ENCODE results near the gene GCNT2.
"Not testable (repeated sequence)": the region's sequence is repeated elsewhere in the genome, so short reads cannot be mapped to it uniquely, and the experiment has no call there.

The GCNT2 gene

DNA sequence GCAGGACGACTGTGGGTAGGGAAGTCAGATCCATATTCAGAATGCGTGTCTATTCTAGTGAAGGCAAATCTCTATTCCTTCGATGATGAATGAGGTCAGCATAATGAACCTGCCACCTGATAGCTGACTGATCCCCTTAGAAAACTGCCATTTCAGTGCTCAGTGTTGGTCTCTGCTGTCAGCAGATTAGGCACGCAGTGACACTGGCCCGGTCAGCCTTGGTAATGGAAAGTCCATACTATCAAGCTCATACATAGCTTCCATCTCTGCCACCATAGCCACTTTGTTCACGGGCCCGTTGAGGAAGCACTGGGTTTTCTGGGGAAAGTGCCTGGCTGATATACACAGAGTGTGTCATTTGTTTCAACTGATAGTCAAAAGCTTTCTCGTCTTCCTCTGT lies 119.3 kb downstream of the GCNT2 start:
- Mint-ChIP-seq H3K27ac (no peak overlapping the region), H3K36me3 (no peaks in the 10 kb centered on the region), H3K4me3 (no peak overlapping the region), H3K4me1 (peaks cover 10% of the 10 kb centered on the region), H3K9me3 (no peaks in the 10 kb centered on the region), H3K27me3 (peaks cover 21% of the 10 kb centered on the region)
- no peak for DNase-seq
- CTCF ChIA-PET: no interaction called here

GRCh38 chr6:10641528-10641927 lies 120.4 kb downstream of the GCNT2 start:
- Mint-ChIP-seq H3K4me3 (no peak overlapping the region), H3K4me1 (peaks cover 10% of the 10 kb centered on the region), H3K27me3 (peaks cover 21% of the 10 kb centered on the region), H3K27ac (no peak overlapping the region), H3K36me3 (no peaks in the 10 kb centered on the region), H3K9me3 (no peaks in the 10 kb centered on the region)
- CTCF ChIA-PET: no interaction called here
- no peak for DNase-seq

- CTCF ChIA-PET: interaction anchor here (1.1 kb wide), 1 partner anchor 24 kb away, joined by 4 read pairs; no protein-coding TSS in a partner anchor
- no peak overlapping the region for H3K27ac Mint-ChIP-seq
Measured at GRCh38 chr6:10643201-10643651, 122.1 kb downstream of the GCNT2 start.

DNA sequence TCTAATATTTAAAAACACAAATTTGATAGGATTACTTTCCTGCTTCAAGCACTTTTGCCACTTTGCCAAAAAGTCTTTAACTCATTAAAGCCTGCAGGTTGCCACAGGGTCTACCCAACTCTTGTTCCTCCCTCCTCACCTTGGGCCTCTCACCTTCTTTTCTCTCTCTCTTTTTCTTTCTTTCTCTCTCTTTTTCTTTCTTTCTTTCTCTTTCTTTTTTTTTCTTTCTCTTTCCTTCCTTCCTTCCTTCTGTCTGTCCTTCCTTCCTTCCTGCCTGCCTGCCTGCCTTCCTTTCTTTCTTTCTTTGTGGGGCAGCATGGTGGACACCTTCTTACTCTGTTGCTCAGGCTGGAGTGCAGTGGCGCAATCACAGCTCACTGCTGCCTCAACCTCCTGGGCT lies 123.1 kb downstream of the GCNT2 start:
- Mint-ChIP-seq H3K4me1 (peaks cover 10% of the 10 kb centered on the region), H3K36me3 (no peaks in the 10 kb centered on the region), H3K9me3 (no peaks in the 10 kb centered on the region), H3K27me3 (peaks cover 21% of the 10 kb centered on the region), H3K27ac (no peak overlapping the region), H3K4me3 (no peak overlapping the region)
- DNase-seq: no peak
- CTCF ChIA-PET: interaction anchor here (1.1 to 1.4 kb wide), 2 partner anchors 25 to 133 kb away, joined by 4 read pairs; no protein-coding TSS in a partner anchor

More at GRCh38 chr6:10643201-10643651, 122.1 kb downstream of the GCNT2 start:
- Mint-ChIP-seq H3K36me3 (no peaks in the 10 kb centered on the region), H3K27me3 (peaks cover 21% of the 10 kb centered on the region), H3K4me1 (peaks cover 10% of the 10 kb centered on the region), H3K9me3 (no peaks in the 10 kb centered on the region), H3K4me3 (no peak overlapping the region)
- no peak for DNase-seq

DNA sequence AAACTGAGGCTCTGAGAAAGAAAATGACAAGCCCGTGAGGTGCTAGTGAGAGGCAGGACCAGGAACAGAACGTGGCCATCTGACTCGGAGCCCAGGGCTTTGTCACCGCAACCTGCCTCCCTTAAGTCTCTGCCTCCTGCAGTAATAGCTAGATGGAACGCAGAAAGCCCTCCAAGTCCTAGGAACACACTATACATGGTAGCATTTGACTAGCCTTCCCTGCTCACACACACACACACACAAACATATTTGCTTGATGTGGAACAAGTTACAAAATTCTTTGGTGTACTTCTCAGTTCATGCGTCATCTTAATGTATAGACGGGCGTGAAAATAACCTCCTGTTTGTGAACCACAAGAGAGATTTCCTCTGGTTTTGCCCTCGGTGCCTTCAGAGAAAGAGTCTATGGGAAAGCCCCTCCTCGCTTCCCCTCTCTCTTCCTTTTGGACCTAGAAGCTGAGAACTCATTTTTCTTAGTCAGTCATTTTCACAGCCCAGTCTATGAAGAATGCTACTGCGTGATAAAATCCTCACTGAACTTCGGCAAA lies 134.4 kb downstream of the GCNT2 start:
- H3K27me3 Mint-ChIP-seq: peaks cover 40% of the 10 kb centered on the region
- H3K27ac Mint-ChIP-seq: peak overlapping the region; percentile 58
- H3K9me3 Mint-ChIP-seq: no peaks in the 10 kb centered on the region
- peak overlapping the region; percentile 6 for H3K4me3 Mint-ChIP-seq
- H3K4me1 Mint-ChIP-seq: peaks cover 21% of the 10 kb centered on the region
- H3K36me3 Mint-ChIP-seq: no peaks in the 10 kb centered on the region
- peak; percentile 42 for DNase-seq
- CTCF ChIA-PET: no interaction called here

DNA sequence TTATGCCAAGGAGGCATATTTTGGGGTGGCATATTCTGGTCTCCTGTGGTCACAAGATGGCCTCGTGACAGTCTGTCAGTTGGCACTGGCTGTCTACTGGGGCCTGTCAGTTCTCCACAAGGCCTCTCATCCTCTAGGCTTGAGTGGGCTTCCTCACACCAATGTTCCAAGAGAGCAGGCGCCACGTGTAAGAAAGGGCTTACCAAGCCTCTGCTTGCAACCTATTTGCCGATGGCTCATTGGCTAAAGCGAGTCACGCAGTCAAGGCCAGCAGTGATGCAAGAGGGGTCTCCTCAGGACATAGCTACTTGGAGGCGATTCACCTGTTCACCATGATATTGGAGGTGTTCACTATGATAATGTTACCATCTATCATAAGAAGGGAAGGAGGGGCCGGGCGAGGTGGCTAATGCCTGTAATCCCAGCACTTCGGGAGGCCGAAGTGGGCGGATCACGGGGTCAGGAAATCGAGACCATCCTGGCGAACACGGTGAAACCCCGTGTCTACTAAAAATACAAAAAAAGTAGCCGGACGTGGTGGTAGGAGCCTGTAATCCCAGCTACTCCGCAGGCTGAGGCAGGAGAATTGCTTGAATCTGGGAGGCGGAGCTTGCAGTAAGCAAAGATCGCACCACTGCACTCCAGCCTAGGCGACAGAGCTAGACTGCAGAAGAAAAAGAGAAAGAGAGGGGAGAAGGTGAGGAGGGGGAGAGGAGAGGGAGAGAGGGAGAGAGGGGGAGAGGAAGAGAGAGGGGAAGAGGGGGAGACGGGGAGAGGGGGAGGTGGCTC lies 138.0 kb downstream of the GCNT2 start:
- H3K9me3 Mint-ChIP-seq: no peaks in the 10 kb centered on the region
- peak overlapping the region; percentile 64 for H3K4me3 Mint-ChIP-seq
- H3K27me3 Mint-ChIP-seq: peaks cover 30% of the 10 kb centered on the region
- peaks cover 21% of the 10 kb centered on the region for H3K4me1 Mint-ChIP-seq
- H3K36me3 Mint-ChIP-seq: no peaks in the 10 kb centered on the region
- no peak for DNase-seq
- CTCF ChIA-PET: no interaction called here
- H3K27ac Mint-ChIP-seq: peak overlapping the region; percentile 49

GRCh38 chr6:10659699-10660348 lies 138.7 kb downstream of the GCNT2 start:
- Mint-ChIP-seq H3K4me3 (peak overlapping the region; percentile 64), H3K27ac (peak overlapping the region; percentile 58), H3K27me3 (peaks cover 27% of the 10 kb centered on the region), H3K4me1 (peaks cover 21% of the 10 kb centered on the region), H3K9me3 (no peaks in the 10 kb centered on the region), H3K36me3 (no peaks in the 10 kb centered on the region)
- peak; percentile 31 for DNase-seq
- CTCF ChIA-PET: no interaction called here

- CTCF ChIA-PET, H3K36me3 Mint-ChIP-seq, DNase-seq, H3K9me3 Mint-ChIP-seq: not testable (repeated sequence)
- H3K27ac Mint-ChIP-seq: peak overlapping the region; percentile 58
- H3K4me1 Mint-ChIP-seq: peaks cover 13% of the 10 kb centered on the region
- H3K27me3 Mint-ChIP-seq: peaks cover 19% of the 10 kb centered on the region
- H3K4me3 Mint-ChIP-seq: peak overlapping the region; percentile 46
Measured at GRCh38 chr6:10660431-10661191, 139.5 kb downstream of the GCNT2 start.

DNA sequence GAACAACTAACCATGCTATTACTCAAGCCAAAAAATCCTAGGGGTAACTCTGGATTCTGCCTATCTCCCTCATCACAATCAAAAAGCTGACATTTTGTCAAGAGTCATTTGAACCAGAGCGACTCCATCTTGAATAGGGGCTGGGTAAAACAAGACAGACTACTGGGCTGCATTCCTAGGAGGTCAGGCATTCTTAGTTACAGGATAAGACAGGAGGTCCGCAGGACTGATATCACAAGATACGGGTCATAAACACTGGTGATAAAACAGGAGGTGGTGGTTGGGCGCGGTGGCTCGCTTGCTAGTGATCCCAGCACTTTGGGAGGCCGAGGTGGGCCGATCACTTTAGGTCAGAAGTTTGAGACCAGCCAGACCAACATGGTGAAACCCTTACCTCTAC lies 141.1 kb downstream of the GCNT2 start:
- Mint-ChIP-seq H3K27me3 (peaks cover 20% of the 10 kb centered on the region), H3K9me3 (no peaks in the 10 kb centered on the region), H3K4me1 (no peaks in the 10 kb centered on the region), H3K27ac (no peak overlapping the region), H3K4me3 (no peak overlapping the region), H3K36me3 (no peaks in the 10 kb centered on the region)
- DNase-seq: no peak
- CTCF ChIA-PET: no interaction called here

- no peaks in the 10 kb centered on the region for H3K36me3 Mint-ChIP-seq
- H3K9me3 Mint-ChIP-seq: no peaks in the 10 kb centered on the region
- DNase-seq: no peak
- CTCF ChIA-PET: no interaction called here
- no peak overlapping the region for H3K4me3 Mint-ChIP-seq
- H3K27me3 Mint-ChIP-seq: peaks cover 22% of the 10 kb centered on the region
- H3K27ac Mint-ChIP-seq: no peak overlapping the region
- no peaks in the 10 kb centered on the region for H3K4me1 Mint-ChIP-seq
Measured at GRCh38 chr6:10662742-10663141, 141.6 kb downstream of the GCNT2 start.

- H3K9me3 Mint-ChIP-seq, H3K27ac Mint-ChIP-seq, CTCF ChIA-PET, H3K4me3 Mint-ChIP-seq, H3K4me1 Mint-ChIP-seq, DNase-seq, H3K36me3 Mint-ChIP-seq: not testable (repeated sequence)
- peaks cover 26% of the 10 kb centered on the region for H3K27me3 Mint-ChIP-seq
Measured at GRCh38 chr6:10665595-10665994, 144.4 kb downstream of the GCNT2 start.

DNA sequence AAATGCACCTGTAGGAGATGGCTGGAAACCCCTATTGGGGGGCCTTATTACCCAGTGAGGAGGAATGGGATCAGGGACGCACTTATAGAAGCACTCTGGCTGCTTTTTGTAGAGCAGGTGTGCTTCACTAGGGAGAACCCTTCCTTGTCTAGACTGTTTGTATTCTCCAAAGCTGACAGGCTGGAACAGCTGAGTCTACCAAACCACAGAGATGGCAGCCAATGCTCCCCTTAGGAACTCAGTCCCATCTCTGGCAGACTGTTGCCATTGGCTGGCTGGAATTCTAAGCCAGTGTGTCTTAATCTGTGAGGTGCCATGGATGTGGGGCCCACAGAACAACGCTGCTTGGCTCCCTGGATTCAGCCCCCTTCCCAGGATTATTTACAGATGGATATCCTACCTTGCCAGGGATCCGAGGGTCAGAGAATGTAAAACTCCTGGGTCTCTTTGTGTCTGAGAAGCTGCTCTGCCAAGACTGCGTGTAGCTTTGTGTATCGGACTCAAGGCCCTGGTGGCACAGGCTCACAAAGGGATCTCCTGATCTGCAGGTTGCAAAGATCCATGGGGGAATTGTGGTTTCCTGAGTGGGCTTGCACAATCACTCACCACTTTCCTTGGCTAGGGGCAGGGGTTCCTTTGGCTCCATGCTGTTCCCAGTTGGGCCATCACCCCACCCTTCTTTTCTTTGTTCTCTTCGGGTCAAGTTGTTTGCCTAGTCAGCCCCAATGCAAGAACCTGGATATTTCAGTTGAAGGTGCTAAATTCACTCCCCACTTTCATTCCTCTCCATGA lies 147.2 kb downstream of the GCNT2 start:
- Mint-ChIP-seq H3K27me3 (peaks cover 26% of the 10 kb centered on the region), H3K36me3 (no peaks in the 10 kb centered on the region), H3K9me3 (no peaks in the 10 kb centered on the region), H3K4me1 (no peaks in the 10 kb centered on the region), H3K4me3 (no peak overlapping the region), H3K27ac (no peak overlapping the region)
- DNase-seq: no peak
- CTCF ChIA-PET: no interaction called here

GRCh38 chr6:10676403-10676802 lies 155.3 kb downstream of the GCNT2 start:
- CTCF ChIA-PET: no interaction called here
- Mint-ChIP-seq H3K9me3 (no peaks in the 10 kb centered on the region), H3K36me3 (no peaks in the 10 kb centered on the region)

DNA sequence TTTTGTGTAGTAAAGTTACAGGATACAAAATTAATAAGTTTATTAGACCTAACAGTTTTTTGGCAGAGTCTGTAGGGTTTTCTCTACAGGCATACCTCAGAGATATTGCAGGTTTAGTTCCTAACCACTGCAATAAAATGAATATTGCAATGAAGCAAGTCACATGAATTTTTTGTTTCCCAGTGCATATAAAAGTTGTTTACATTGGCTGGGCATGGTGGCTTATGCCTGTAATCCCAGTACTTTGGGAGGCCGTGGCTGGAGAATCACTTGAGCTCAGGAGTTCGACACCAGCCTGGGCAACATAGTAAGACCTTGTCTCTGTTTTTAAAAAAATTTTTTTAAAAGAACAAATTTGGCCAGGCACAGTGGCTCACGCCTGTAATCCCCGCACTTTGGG lies 157.3 kb downstream of the GCNT2 start:
- no peak for DNase-seq
- Mint-ChIP-seq H3K27me3 (no peaks in the 10 kb centered on the region), H3K9me3 (no peaks in the 10 kb centered on the region), H3K4me3 (no peak overlapping the region), H3K4me1 (peaks cover 12% of the 10 kb centered on the region), H3K27ac (no peak overlapping the region), H3K36me3 (no peaks in the 10 kb centered on the region)
- CTCF ChIA-PET: no interaction called here

More at GRCh38 chr6:10676403-10676802, 155.3 kb downstream of the GCNT2 start:
- no peak overlapping the region for H3K4me3 Mint-ChIP-seq
- no peak for DNase-seq
- no peak overlapping the region for H3K27ac Mint-ChIP-seq
- no peaks in the 10 kb centered on the region for H3K27me3 Mint-ChIP-seq
- no peaks in the 10 kb centered on the region for H3K4me1 Mint-ChIP-seq
